ENCODE measurements around the gene BBLN. TPM values are rescaled to one million over a fixed set of nuclear protein-coding genes. Genes with fewer than 3 reads are reported as not detected.

The BBLN gene
- total and polyA plus RNA-seq, 4 donors, result 13.4 to 42.1 (median 32.3) TPM

- H3K4me1 ChIP-seq (ENCODE audit: control insufficient read depth in 4 of 4, insufficient read depth in 4 of 4, low read length in 3 of 4), result peaks cover 4 to 58% (median 32%) of the 10 kb centered on the region in 4 donors
- H3K9ac ChIP-seq (ENCODE audit: low read depth in 1 of 2, low read length in 2 of 2), result no peak overlapping the region
- no peaks in the 10 kb centered on the region for H3K36me3 ChIP-seq (ENCODE audit: control insufficient read depth in 4 of 4, insufficient read depth in 3 of 4, low read depth in 1 of 4, low read length in 3 of 4)
- DNase-seq (ENCODE audit: low spot score), result no peak
- H3K27me3 ChIP-seq (ENCODE audit: control insufficient read depth in 4 of 4, insufficient read depth in 4 of 4, low read length in 3 of 4), result no peaks in the 10 kb centered on the region
- no peak overlapping the region for H3K4me3 ChIP-seq (ENCODE audit: low read depth in 1 of 3, low read length in 3 of 3)
- WGBS, result 64% methylated on average over 12 of the region's 12 CpGs
- no peak for TF ChIP-seq MAX (IDR thresholded peaks at IDR 0.05)
- peak; percentile 19 for TF ChIP-seq REST (IDR thresholded peaks at IDR 0.05)
- no peak for TF ChIP-seq RAD21 (IDR thresholded peaks at IDR 0.05)
- no peak for TF ChIP-seq NR2F2 (IDR thresholded peaks at IDR 0.05)
- no peak for TF ChIP-seq TAF1 (conservative IDR thresholded peaks at IDR 0.05)
- peak in 1 of 2 donors; percentile 20 for TF ChIP-seq RXRA (IDR thresholded peaks at IDR 0.05)
- TF ChIP-seq ZBTB33 (IDR thresholded peaks at IDR 0.05), result no peak
- no peak for TF ChIP-seq ATF3 (IDR thresholded peaks at IDR 0.05)
- no peak for TF ChIP-seq GABPA (IDR thresholded peaks at IDR 0.05 in 1 of 2, conservative IDR thresholded peaks at IDR 0.05 in 1 of 2)
- TF ChIP-seq FOXA1 (IDR thresholded peaks at IDR 0.05), result no peak
- TF ChIP-seq YY1 (IDR thresholded peaks at IDR 0.05), result peak; percentile 33
- TF ChIP-seq EGR1 (IDR thresholded peaks at IDR 0.05; ENCODE audit: low read depth in 2 of 2), result no peak
- TF ChIP-seq SP1 (IDR thresholded peaks at IDR 0.05), result peak; percentile 32
- TF ChIP-seq JUND (IDR thresholded peaks at IDR 0.05), result no peak
- no peak for TF ChIP-seq HNF4G (IDR thresholded peaks at IDR 0.05)
- TF ChIP-seq FOXA2 (IDR thresholded peaks at IDR 0.05), result no peak
- no peak for TF ChIP-seq HNF4A (conservative IDR thresholded peaks at IDR 0.05)
- TF ChIP-seq CTCF (IDR thresholded peaks at IDR 0.05; ENCODE audit: low read depth, low read length, missing input control), result no peak
- H3K27ac ChIP-seq (ENCODE audit: low read depth in 1 of 2, low read length in 2 of 2), result peak overlapping the region; percentile 82 to 88
- H3K9me3 ChIP-seq (ENCODE audit: control insufficient read depth in 4 of 4, low read length in 3 of 4), result no peaks in the 10 kb centered on the region
Observed at GRCh38 chr9:128211186-128211980, 51.3 kb downstream of the BBLN start.

Data from liver (tissue), 9 donors.